ENCODE measurements around the gene CNIH2. TPM values are rescaled to one million over a fixed set of nuclear protein-coding genes. Genes with fewer than 3 reads are reported as not detected.

Gene CNIH2
- total RNA-seq, 1 experiment from 2014 or later = 1.3 TPM

DNA sequence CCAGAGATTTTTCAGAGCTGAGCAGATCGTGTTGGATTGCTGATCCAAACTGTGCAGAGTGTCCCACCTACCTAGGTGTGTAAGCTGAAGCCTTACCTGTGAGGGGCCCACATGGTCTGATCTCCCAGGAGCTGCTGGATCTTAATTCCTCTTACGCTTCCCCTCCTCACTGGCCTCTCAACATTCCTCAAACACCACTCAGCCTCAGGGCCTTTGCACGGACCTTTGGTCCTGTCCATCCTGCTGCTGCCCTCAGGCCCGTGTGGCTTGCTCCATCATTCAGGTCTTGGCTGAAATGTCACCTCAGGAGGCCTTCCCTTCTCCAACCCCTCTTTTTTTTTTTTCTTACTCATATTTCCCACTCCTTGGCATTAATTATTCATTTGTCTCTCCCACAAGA, 30.7 kb upstream of the CNIH2 start:
- no peaks in the 10 kb centered on the region for H3K79me2 ChIP-seq (ENCODE audit: insufficient read depth, low read length)
- H4K20me1 ChIP-seq (ENCODE audit: insufficient read depth) = no peaks in the 10 kb centered on the region
- no peak overlapping the region for H3K9ac ChIP-seq (ENCODE audit: low read length)
- no TSS peak for BruUV-seq (replicated peaks)
- DNase-seq (ENCODE audit: low read depth, low spot score) = no peak
- TF ChIP-seq EGR1 (IDR thresholded peaks at IDR 0.05; ENCODE audit: low read depth) (no peak), ELF1 (IDR thresholded peaks at IDR 0.05; ENCODE audit: borderline replicate concordance, low read depth) (no peak), YY1 (IDR thresholded peaks at IDR 0.05; ENCODE audit: extremely low read depth, insufficient replicate concordance, low read depth, low read length) (no peak), CEBPB (IDR thresholded peaks at IDR 0.05; ENCODE audit: low read depth) (no peak), SIN3A (IDR thresholded peaks at IDR 0.05; ENCODE audit: low read depth) (no peak), POLR2AphosphoS5 (IDR thresholded peaks at IDR 0.05; ENCODE audit: low read depth, low read length) (no peak), ZFX (IDR thresholded peaks at IDR 0.05) (no peak), RAD21 (IDR thresholded peaks at IDR 0.05; ENCODE audit: low read depth) (no peak)
- TF ChIP-seq, protein P1, sequence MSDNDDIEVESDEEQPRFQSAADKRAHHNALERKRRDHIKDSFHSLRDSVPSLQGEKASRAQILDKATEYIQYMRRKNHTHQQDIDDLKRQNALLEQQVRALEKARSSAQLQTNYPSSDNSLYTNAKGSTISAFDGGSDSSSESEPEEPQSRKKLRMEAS (IDR thresholded peaks at IDR 0.05) = no peak
- TF ChIP-seq, protein P2, sequence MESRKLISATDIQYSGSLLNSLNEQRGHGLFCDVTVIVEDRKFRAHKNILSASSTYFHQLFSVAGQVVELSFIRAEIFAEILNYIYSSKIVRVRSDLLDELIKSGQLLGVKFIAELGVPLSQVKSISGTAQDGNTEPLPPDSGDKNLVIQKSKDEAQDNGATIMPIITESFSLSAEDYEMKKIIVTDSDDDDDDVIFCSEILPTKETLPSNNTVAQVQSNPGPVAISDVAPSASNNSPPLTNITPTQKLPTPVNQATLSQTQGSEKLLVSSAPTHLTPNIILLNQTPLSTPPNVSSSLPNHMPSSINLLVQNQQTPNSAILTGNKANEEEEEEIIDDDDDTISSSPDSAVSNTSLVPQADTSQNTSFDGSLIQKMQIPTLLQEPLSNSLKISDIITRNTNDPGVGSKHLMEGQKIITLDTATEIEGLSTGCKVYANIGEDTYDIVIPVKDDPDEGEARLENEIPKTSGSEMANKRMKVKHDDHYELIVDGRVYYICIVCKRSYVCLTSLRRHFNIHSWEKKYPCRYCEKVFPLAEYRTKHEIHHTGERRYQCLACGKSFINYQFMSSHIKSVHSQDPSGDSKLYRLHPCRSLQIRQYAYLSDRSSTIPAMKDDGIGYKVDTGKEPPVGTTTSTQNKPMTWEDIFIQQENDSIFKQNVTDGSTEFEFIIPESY (IDR thresholded peaks at IDR 0.05; ENCODE audit: extremely low read depth, insufficient replicate concordance, low read length) = no peak
- TF ChIP-seq, protein P3, sequence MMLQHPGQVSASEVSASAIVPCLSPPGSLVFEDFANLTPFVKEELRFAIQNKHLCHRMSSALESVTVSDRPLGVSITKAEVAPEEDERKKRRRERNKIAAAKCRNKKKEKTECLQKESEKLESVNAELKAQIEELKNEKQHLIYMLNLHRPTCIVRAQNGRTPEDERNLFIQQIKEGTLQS (IDR thresholded peaks at IDR 0.05) = no peak
- TF ChIP-seq, protein P4, sequence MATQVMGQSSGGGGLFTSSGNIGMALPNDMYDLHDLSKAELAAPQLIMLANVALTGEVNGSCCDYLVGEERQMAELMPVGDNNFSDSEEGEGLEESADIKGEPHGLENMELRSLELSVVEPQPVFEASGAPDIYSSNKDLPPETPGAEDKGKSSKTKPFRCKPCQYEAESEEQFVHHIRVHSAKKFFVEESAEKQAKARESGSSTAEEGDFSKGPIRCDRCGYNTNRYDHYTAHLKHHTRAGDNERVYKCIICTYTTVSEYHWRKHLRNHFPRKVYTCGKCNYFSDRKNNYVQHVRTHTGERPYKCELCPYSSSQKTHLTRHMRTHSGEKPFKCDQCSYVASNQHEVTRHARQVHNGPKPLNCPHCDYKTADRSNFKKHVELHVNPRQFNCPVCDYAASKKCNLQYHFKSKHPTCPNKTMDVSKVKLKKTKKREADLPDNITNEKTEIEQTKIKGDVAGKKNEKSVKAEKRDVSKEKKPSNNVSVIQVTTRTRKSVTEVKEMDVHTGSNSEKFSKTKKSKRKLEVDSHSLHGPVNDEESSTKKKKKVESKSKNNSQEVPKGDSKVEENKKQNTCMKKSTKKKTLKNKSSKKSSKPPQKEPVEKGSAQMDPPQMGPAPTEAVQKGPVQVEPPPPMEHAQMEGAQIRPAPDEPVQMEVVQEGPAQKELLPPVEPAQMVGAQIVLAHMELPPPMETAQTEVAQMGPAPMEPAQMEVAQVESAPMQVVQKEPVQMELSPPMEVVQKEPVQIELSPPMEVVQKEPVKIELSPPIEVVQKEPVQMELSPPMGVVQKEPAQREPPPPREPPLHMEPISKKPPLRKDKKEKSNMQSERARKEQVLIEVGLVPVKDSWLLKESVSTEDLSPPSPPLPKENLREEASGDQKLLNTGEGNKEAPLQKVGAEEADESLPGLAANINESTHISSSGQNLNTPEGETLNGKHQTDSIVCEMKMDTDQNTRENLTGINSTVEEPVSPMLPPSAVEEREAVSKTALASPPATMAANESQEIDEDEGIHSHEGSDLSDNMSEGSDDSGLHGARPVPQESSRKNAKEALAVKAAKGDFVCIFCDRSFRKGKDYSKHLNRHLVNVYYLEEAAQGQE (IDR thresholded peaks at IDR 0.05; ENCODE audit: low read depth) = no peak
- TF ChIP-seq, protein P5, sequence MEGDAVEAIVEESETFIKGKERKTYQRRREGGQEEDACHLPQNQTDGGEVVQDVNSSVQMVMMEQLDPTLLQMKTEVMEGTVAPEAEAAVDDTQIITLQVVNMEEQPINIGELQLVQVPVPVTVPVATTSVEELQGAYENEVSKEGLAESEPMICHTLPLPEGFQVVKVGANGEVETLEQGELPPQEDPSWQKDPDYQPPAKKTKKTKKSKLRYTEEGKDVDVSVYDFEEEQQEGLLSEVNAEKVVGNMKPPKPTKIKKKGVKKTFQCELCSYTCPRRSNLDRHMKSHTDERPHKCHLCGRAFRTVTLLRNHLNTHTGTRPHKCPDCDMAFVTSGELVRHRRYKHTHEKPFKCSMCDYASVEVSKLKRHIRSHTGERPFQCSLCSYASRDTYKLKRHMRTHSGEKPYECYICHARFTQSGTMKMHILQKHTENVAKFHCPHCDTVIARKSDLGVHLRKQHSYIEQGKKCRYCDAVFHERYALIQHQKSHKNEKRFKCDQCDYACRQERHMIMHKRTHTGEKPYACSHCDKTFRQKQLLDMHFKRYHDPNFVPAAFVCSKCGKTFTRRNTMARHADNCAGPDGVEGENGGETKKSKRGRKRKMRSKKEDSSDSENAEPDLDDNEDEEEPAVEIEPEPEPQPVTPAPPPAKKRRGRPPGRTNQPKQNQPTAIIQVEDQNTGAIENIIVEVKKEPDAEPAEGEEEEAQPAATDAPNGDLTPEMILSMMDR (IDR thresholded peaks at IDR 0.05 in 2 of 3, conservative IDR thresholded peaks at IDR 0.05 in 1 of 3; ENCODE audit: borderline replicate concordance in 1 of 3, insufficient read depth in 1 of 3, low read depth in 2 of 3, low read length in 2 of 3) = no peak
- no peaks in the 10 kb centered on the region for H3K4me1 ChIP-seq (ENCODE audit: control insufficient read depth in 1 of 2, insufficient read depth in 2 of 2, low read length in 2 of 2)
- no peak overlapping the region for H3K4me3 ChIP-seq (replicated peaks in 1 of 2; ENCODE audit: low read depth in 1 of 2, low read length in 2 of 2)
- H3K9me3 ChIP-seq (ENCODE audit: control insufficient read depth in 1 of 2, insufficient read depth in 1 of 2, low read depth in 1 of 2, low read length in 2 of 2) = no peaks in the 10 kb centered on the region
- H2AFZ ChIP-seq (ENCODE audit: low read depth, low read length, poor library complexity, severe bottlenecking) = no peak overlapping the region
- ChIA-PET CTCF (interaction anchor here (1.5 to 1.6 kb wide), 2 partner anchors 17 to 25 kb away, joined by 3 to 4 read pairs; no protein-coding TSS in a partner anchor), RAD21 (ENCODE audit: low non-redundant PET in 1 of 2, low total read pairs in 2 of 2, uncharacterized antibody in 2 of 2, unreplicated experiment in 2 of 2) (no interaction called here), POLR2A (no interaction called here)
- no peaks in the 10 kb centered on the region for H3K36me3 ChIP-seq (ENCODE audit: control insufficient read depth in 1 of 2, insufficient read depth in 2 of 2, low read length in 2 of 2)
- no peak overlapping the region for H3K27ac ChIP-seq (ENCODE audit: low read depth, low read length)
- no peaks in the 10 kb centered on the region for H3K9me2 ChIP-seq (ENCODE audit: insufficient read depth)
- no peaks in the 10 kb centered on the region for H3K27me3 ChIP-seq (ENCODE audit: insufficient read depth, low read length)
- H3K4me2 ChIP-seq (ENCODE audit: low read length) = no peak overlapping the region
- ATAC-seq = no peak
- intact Hi-C loops (cut with micrococcal nuclease) = no loop called here

Data from HCT116 (cell line).